SJCRH30 (cell line): Measurements from ENCODE around the gene SLC16A11. TPM values are rescaled to one million over a fixed set of nuclear protein-coding genes. Genes with fewer than 3 reads are reported as not detected.

Source experiments
- DNase-seq, 2 experiments: peaks; one replicate each; pipeline ENCODE4 v3.0.0-alpha.2; 2015 to 2020
- H3K27ac ChIP-seq: fragments of 250-450 bp; sonication (Bioruptor Pico); 2 replicates; pipeline ENCODE4 v1.5.1; 2020; ENCODE audit warnings: mild to moderate bottlenecking, moderate library complexity
- H3K27me3 ChIP-seq: fragments of 250-450 bp; sonication (Bioruptor Pico); 2 replicates; pipeline ENCODE4 v1.5.1; 2020; ENCODE audit warnings: mild to moderate bottlenecking, moderate library complexity
- H3K36me3 ChIP-seq: fragments of 250-450 bp; sonication (Bioruptor Pico); 2 replicates; pipeline ENCODE4 v1.5.1; 2020; ENCODE audit warnings: mild to moderate bottlenecking, moderate library complexity
- H3K4me1 ChIP-seq: fragments of 250-450 bp; sonication (Bioruptor Pico); 2 replicates; pipeline ENCODE4 v1.5.1; 2020; ENCODE audit warnings: mild to moderate bottlenecking, moderate library complexity
- H3K4me3 ChIP-seq: fragments of 250-450 bp; sonication (Bioruptor Pico); 2 replicates; pipeline ENCODE4 v1.5.1; 2020; ENCODE audit warnings: mild to moderate bottlenecking, moderate library complexity
- H3K9me3 ChIP-seq: fragments of 250-450 bp; sonication (Bioruptor Pico); replicated peaks from 2 replicates; pipeline ENCODE4 v1.5.1; 2020; ENCODE audit warnings: mild to moderate bottlenecking, moderate library complexity
- total RNA-seq: library from RNA; depleted of rRNA; stranded (reverse); fragments of >200 nt; shearing (Covaris generic); gene quantifications from 2 replicates; pipeline ENCODE4 v1.2.3, GENCODE V29; 2014

SLC16A11 gene
- total RNA-seq, 1 experiment from 2014 or later, result not detected

DNA sequence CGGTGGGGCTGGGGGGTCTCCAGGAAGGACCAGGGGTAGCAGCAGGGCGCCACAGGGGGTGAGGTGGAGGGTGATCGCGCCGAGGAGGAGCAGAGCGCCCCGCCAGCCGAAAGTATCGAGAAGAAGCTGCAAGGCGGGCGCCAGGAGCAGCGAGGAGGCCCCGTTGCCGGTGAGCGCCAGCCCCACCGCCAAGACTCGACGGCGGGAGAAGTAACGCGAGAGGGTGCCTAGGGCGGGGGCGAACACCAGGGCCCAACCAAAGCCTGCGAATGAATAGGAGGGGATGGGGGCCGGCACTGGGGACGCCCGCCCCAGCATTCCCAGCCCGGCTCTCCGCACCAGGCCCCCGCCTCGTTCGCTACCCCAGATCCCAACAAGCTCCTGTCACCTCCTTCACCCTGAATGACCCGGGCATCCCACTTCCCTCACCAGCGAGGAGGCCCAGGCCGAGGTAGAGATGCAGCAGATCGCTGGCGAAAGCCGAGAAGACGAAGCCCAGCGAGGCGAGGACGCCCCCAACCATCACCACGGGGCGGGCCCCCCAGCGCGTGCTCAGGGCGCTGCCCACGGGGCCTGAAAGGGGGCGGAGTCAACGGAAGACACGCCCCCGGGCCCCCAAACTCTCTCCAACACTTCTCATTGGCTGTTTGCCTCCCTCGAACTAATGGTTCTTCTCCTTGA is 1.3 kb downstream of the SLC16A11 start:
- H3K4me3 ChIP-seq, result no peak overlapping the region
- H3K36me3 ChIP-seq, result no peaks in the 10 kb centered on the region
- no peak overlapping the region for H3K27ac ChIP-seq
- H3K4me1 ChIP-seq, result no peaks in the 10 kb centered on the region
- no peak for DNase-seq
- H3K9me3 ChIP-seq, result no peaks in the 10 kb centered on the region
- H3K27me3 ChIP-seq, result no peaks in the 10 kb centered on the region

DNA sequence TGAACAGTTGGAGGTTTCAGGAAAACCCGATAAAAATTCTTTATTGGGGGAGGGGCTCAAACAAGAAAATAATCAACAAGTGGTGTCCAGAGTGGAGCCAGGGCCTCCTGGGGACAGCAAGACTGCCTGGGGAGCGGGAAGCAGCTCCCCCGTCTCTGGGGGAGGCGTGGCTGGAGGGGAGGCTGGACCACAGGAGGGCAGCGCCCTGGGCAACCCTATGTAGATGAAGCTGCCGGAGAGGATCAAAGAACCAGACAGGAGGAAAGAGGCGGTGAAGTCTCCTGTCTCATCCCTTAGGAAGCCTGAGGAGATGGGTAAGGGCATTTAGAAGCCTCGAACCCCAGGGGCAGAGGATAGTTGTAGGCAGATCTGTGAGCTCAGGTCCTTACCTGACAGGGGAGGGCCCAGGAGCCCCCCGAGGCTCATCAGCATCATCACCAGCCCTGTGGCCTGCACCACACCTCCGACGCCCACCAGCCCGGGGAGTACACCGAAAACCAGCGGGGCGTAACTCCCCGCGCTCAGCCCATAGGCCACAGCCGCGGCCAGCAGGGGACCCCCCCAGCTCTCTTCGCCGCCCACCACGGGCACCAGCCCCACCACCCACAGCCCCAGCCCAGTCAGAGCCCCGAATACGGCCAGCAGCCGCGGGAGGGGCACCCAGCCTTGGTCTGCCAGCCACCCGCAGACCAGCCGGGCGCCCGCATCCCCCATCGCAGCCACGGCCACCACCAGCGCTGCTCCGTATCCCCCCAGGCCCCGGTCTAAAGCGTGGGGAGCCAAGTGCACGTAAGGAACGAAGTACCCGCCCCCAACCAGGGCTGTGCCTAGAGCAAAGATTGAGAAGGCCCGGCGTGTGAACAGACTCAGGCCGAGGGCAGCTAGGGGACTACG is 2.0 kb downstream of the SLC16A11 start:
- no peak for DNase-seq
- Histone ChIP-seq H3K36me3 (no peaks in the 10 kb centered on the region), H3K4me3 (no peak overlapping the region), H3K27ac (no peak overlapping the region), H3K27me3 (no peaks in the 10 kb centered on the region), H3K4me1 (no peaks in the 10 kb centered on the region), H3K9me3 (no peaks in the 10 kb centered on the region)

DNA sequence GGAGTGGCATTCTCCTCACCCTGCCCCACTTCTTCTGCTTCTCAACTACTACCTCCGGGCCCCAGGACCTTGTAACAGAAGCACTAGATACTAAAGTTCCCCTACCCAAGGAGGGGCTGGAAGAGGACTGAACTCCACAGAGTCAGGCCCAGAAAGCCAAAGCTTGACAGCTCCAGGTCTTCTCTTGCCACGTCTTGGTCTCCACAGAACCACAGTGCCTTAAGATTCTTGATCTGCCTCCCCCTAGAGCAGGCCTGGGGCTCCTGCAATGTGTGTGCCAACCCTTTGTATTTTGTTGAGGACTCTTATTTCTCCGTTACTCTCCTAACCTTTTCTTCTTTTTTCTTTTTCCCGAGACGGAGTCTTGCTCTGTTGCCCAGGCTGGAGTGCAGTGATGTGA is 4.1 kb downstream of the SLC16A11 start:
- no peaks in the 10 kb centered on the region for H3K36me3 ChIP-seq
- DNase-seq, result no peak
- no peaks in the 10 kb centered on the region for H3K9me3 ChIP-seq
- no peaks in the 10 kb centered on the region for H3K27me3 ChIP-seq
- no peak overlapping the region for H3K27ac ChIP-seq
- no peak overlapping the region for H3K4me3 ChIP-seq
- H3K4me1 ChIP-seq, result no peaks in the 10 kb centered on the region

DNA sequence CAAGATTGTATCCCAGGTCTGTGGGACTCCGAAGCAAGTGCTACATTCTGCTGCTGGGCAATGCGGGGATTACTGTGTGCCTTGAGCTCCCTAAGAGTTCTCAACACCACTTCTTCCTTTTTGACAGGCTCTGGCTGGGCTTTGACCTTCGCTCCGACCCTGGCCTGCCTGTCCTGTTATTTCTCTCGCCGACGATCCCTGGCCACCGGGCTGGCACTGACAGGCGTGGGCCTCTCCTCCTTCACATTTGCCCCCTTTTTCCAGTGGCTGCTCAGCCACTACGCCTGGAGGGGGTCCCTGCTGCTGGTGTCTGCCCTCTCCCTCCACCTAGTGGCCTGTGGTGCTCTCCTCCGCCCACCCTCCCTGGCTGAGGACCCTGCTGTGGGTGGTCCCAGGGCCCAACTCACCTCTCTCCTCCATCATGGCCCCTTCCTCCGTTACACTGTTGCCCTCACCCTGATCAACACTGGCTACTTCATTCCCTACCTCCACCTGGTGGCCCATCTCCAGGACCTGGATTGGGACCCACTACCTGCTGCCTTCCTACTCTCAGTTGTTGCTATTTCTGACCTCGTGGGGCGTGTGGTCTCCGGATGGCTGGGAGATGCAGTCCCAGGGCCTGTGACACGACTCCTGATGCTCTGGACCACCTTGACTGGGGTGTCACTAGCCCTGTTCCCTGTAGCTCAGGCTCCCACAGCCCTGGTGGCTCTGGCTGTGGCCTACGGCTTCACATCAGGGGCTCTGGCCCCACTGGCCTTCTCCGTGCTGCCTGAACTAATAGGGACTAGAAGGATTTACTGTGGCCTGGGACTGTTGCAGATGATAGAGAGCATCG is 5.6 kb downstream of the SLC16A11 start:
- Histone ChIP-seq H3K36me3 (no peaks in the 10 kb centered on the region), H3K4me1 (no peaks in the 10 kb centered on the region), H3K4me3 (no peak overlapping the region), H3K27me3 (no peaks in the 10 kb centered on the region), H3K9me3 (no peaks in the 10 kb centered on the region), H3K27ac (no peak overlapping the region)
- DNase-seq, result no peak

DNA sequence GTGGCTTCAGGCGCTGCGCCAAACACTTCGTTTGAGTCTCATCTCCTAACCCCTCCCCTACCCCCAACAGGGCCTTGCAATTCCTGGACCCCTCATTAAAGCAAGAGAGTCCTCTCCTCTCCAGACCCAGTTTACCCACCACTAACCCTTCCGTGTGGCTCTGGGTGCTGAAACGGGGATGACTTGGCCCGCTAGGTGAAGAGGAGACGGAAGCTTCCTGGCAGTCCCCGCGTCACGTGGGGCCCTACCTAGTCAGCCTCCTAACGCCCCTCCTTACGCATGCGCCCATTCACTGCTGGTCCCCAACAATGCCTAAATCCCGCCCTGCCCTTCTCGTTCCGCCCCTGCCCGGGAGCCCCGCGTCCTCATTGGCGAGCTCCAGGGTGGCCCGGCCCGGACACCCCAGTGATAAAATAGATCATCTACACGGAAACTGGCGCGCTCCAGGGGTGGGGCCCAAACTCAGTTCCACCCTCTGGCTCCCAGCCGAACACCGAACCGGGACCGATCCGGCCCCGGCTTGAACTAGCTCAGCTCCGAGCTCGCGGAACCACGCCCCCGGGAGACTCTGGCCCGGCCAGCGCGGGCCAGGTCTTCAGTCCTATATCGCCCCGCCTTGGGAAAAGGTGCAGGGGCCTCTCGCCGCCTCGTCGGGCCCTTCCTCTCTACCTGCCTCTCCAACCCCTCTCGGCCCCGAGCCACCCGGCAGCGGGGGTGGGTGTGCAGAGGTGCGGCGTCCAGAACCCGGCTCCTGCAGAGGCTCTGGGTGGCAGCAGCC is 8.1 kb downstream of the SLC16A11 start, which contains the start of gene SLC16A13:
TSS of gene SLC16A13 (plus strand) at position 425 of the 778 bp plus-strand sequence. CDS start 368 bp downstream, outside the sequence.
- peak; percentile 82 to 87 for DNase-seq
- Histone ChIP-seq H3K4me3 (peak within 1 kb of the TSS; percentile 65), H3K36me3 (no peaks in the 10 kb centered on the region), H3K4me1 (no peaks in the 10 kb centered on the region), H3K27me3 (no peaks in the 10 kb centered on the region), H3K9me3 (no peaks in the 10 kb centered on the region), H3K27ac (no peak within 1 kb of the TSS)

DNA sequence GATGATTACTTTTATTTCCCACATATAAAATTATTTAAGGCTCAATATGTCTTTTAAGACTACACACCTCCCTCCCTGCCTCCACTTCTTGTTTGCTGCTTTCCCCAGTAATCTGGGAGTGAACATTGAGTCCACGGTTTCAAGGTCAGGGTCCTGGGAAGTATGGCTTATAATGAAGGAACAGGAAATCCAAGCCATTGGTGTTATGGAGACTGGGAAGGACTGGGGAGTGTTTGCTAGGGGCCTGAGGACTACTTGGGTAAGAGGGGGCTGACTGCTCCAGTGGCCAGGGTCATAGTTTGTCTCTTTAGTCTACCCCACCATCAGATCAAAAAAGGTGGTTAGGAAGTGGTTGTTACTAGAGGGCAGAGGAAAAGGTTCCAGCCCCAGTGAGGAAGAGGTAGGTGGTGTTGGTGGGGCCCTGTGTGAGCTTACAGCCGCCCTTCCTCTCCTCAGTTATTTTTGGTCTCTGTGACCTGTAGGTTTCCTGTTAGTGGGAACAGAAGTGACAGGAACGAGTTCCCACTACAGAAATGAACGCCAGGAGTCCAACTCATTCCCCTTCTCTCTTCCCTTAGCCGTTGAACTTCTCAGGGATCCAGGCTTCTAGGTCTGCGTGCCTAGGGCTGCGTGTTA is 8.8 kb downstream of the SLC16A11 start:
- H3K27me3 ChIP-seq, result no peaks in the 10 kb centered on the region
- H3K36me3 ChIP-seq, result no peaks in the 10 kb centered on the region

DNA sequence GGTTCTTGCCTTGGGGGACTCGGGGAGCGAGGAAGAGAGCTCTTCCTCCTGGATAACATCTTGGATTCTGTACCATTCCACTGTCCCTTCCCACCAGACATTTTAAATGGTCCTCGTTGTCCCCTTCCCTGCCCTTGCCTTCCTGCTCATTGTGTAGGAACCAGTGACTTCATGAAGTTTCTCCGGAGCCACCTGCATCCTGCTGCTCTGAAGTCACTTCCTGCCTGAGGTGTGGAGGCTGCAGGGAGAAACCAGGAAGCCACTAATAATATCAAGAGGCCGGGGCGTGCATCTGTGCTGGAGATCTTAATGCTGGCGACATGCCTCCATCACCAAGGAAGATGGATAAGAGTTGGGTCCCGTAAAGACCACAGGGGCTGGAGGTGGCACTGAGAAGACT is 14.2 kb downstream of the SLC16A11 start:
- DNase-seq, result no peak
- no peaks in the 10 kb centered on the region for H3K36me3 ChIP-seq
- no peaks in the 10 kb centered on the region for H3K4me1 ChIP-seq
- H3K9me3 ChIP-seq, result no peaks in the 10 kb centered on the region
- H3K27ac ChIP-seq, result no peak overlapping the region
- no peak overlapping the region for H3K4me3 ChIP-seq
- H3K27me3 ChIP-seq, result no peaks in the 10 kb centered on the region

More for the DNA sequence above, 8.8 kb downstream of the SLC16A11 start:
- peak overlapping the region; percentile 65 for H3K4me3 ChIP-seq
- no peaks in the 10 kb centered on the region for H3K9me3 ChIP-seq
- no peak overlapping the region for H3K27ac ChIP-seq
- no peaks in the 10 kb centered on the region for H3K4me1 ChIP-seq
- no peak for DNase-seq

DNA sequence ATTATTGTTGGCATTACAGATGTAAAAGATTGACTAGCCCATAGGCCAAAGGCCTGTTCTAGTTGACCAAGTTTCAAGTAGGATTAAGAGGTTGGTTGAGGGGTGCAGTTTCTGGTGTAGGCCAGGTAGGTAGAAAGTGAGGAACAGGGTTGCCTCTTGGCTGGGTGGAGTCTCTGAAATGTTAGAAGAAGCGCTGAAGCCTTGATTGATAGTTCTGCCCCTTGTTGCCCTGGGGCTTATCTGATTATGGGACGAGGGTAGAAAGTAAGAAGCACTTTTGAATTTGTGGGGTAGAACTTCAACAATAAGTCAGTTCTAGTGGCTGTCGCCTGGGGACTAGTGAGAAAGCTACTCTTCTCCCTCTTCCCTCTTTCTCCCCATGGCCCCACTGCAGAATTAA is 14.8 kb downstream of the SLC16A11 start:
- no peaks in the 10 kb centered on the region for H3K36me3 ChIP-seq
- no peaks in the 10 kb centered on the region for H3K9me3 ChIP-seq
- DNase-seq, result no peak
- H3K4me3 ChIP-seq, result no peak overlapping the region
- no peak overlapping the region for H3K27ac ChIP-seq
- no peaks in the 10 kb centered on the region for H3K27me3 ChIP-seq
- H3K4me1 ChIP-seq, result no peaks in the 10 kb centered on the region

DNA sequence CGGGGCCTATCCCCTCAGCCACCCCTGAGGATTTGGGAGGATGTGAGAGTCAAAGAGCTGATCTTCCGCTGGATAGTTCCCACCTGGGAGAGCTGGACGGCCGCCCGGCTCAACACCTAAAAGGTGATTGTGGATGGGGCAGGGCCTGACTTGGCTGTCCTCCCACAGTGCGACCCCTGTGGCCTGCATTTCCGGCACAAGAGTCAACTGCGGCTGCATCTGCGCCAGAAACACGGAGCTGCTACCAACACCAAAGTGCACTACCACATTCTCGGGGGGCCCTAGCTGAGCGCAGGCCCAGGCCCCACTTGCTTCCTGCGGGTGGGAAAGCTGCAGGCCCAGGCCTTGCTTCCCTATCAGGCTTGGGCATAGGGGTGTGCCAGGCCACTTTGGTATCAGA is 16.6 kb downstream of the SLC16A11 start:
- Histone ChIP-seq H3K9me3 (no peaks in the 10 kb centered on the region), H3K4me3 (no peak overlapping the region), H3K27ac (no peak overlapping the region), H3K4me1 (no peaks in the 10 kb centered on the region), H3K27me3 (no peaks in the 10 kb centered on the region), H3K36me3 (no peaks in the 10 kb centered on the region)
- no peak for DNase-seq

DNA sequence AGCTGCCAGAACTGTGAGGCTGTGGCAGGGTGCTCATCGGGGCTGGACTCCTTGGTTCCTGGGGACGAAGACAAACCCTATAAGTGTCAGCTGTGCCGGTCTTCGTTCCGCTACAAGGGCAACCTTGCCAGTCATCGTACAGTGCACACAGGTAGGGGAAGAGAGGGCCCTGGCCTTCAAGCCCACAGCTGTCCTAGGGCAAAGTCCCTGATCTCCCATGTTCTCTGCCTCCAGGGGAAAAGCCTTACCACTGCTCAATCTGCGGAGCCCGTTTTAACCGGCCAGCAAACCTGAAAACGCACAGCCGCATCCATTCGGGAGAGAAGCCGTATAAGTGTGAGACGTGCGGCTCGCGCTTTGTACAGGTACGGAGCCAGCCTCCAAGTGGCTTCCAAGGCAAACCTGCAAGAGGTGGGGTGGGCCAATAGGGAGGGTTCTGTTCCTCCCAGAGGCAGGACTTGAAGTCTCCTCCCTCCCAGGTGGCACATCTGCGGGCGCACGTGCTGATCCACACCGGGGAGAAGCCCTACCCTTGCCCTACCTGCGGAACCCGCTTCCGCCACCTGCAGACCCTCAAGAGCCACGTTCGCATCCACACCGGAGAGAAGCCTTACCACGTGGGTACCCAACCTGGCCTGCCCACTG is 17.3 kb downstream of the SLC16A11 start:
- no peaks in the 10 kb centered on the region for H3K36me3 ChIP-seq
- no peak for DNase-seq
- H3K27me3 ChIP-seq, result no peaks in the 10 kb centered on the region
- H3K27ac ChIP-seq, result no peak overlapping the region
- H3K4me3 ChIP-seq, result no peak overlapping the region
- no peaks in the 10 kb centered on the region for H3K9me3 ChIP-seq
- H3K4me1 ChIP-seq, result no peaks in the 10 kb centered on the region

DNA sequence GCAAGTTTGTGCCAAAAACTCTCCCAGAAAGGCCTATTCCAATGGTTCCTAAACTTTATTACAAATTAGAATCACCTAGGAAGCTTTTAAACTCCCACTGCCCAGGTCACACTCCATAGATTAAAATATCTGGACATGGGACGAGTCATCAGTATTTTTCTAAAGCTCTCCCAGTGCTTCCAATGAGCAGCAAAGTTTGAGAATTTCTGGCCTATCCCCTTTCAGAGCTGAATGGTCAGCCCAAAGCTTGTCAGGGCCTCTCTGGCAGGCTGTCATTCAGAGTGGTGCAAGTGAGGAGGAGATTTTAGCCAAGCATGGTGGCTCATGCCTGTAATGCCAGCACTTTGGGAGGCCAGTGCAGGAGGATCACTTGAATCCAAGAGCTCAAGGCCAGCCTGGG is 18.6 kb downstream of the SLC16A11 start:
- no peaks in the 10 kb centered on the region for H3K9me3 ChIP-seq
- H3K4me1 ChIP-seq, result no peaks in the 10 kb centered on the region
- no peaks in the 10 kb centered on the region for H3K36me3 ChIP-seq
- no peak for DNase-seq
- no peak overlapping the region for H3K4me3 ChIP-seq
- no peak overlapping the region for H3K27ac ChIP-seq
- no peaks in the 10 kb centered on the region for H3K27me3 ChIP-seq

DNA sequence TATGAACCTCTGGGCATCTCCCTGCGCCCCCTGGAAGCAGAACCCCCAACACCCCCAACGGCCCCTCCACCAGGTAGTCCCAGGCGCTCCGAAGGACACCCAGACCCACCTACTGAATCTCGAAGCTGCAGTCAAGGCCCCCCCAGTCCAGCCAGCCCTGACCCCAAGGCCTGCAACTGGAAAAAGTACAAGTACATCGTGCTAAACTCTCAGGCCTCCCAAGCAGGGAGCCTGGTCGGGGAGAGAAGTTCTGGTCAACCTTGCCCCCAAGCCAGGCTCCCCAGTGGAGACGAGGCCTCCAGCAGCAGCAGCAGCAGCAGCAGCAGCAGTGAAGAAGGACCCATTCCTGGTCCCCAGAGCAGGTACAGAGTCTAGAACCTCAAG is 19.5 kb downstream of the SLC16A11 start:
- DNase-seq, result no peak
- Histone ChIP-seq H3K9me3 (no peaks in the 10 kb centered on the region), H3K27ac (no peak overlapping the region), H3K36me3 (no peaks in the 10 kb centered on the region), H3K4me3 (no peak overlapping the region), H3K27me3 (no peaks in the 10 kb centered on the region), H3K4me1 (no peaks in the 10 kb centered on the region)

DNA sequence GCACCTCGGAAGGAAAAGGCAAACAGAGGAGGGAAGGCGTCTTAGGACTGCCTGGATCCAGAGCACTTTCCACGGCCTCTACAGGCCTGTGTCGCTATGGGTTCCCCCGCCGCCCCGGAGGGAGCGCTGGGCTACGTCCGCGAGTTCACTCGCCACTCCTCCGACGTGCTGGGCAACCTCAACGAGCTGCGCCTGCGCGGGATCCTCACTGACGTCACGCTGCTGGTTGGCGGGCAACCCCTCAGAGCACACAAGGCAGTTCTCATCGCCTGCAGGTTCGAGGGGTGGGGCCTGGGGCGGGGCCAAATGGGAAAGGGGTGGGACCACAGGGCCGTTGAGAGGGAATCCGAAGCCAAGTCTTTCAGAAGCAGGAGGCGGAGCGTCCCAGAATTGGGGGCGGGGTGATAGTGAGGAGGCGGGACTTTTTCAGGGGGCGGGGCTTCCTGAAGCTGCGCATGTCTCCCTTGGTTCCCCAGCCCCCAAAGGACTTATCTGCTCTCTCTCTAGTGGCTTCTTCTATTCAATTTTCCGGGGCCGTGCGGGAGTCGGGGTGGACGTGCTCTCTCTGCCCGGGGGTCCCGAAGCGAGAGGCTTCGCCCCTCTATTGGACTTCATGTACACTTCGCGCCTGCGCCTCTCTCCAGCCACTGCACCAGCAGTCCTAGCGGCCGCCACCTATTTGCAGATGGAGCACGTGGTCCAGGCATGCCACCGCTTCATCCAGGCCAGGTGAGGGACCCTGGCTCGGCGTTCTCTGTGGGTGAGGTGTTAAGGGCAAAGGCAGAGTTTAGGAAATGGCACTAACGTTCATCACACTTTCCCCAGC is 20.1 kb downstream of the SLC16A11 start:
- no peak for DNase-seq
- Histone ChIP-seq H3K4me1 (no peaks in the 10 kb centered on the region), H3K36me3 (no peaks in the 10 kb centered on the region), H3K4me3 (no peak overlapping the region), H3K27ac (no peak overlapping the region), H3K9me3 (no peaks in the 10 kb centered on the region), H3K27me3 (no peaks in the 10 kb centered on the region)
